Activated T-helper 1 cell treated with anti-CD3 and anti-CD28 coated beads, Interleukin-12 subunit alpha, Interleukin-12 subunit beta, Interleukin-2, Interleukin-4 antibody, amounts not matched to agents 30 ng/mL and 10 ng/mL and 1 ng/mL, durations not matched to agents 14 hours and 24 hours and 36 hours (primary cell): ENCODE measurements around the gene MMP19. TPM values are rescaled to one million over a fixed set of nuclear protein-coding genes. Genes with fewer than 3 reads are reported as not detected.

Source experiments
- DNase-seq: peaks from one replicate; pipeline ENCODE4 v3.0.0; 2021; ENCODE audit warnings: low spot score
- H3K27ac Mint-ChIP-seq: one replicate; pipeline ENCODE4 v1.8.0; 2021; ENCODE audit warnings: mild to moderate bottlenecking, mixed read lengths
- H3K27me3 Mint-ChIP-seq: one replicate; pipeline ENCODE4 v1.8.0; 2022; ENCODE audit warnings: mild to moderate bottlenecking, moderate library complexity, mixed read lengths; ENCODE audit not compliant: insufficient read depth
- H3K36me3 Mint-ChIP-seq: one replicate; pipeline ENCODE4 v1.8.0; 2021; ENCODE audit warnings: low read depth, mixed read lengths
- H3K4me1 Mint-ChIP-seq: one replicate; pipeline ENCODE4 v1.8.0; 2021; ENCODE audit warnings: low read depth, mixed read lengths
- H3K4me3 Mint-ChIP-seq: one replicate; pipeline ENCODE4 v1.8.0; 2021; ENCODE audit warnings: mild to moderate bottlenecking, moderate library complexity, mixed read lengths
- H3K9me3 Mint-ChIP-seq: one replicate; pipeline ENCODE4 v1.8.0; 2021; ENCODE audit warnings: mixed read lengths
- intact Hi-C: fragments of 100-400 bp; cut with micrococcal nuclease; formaldehyde crosslinking; loops from one replicate; pipeline ENCODE4 v1.15.1; 2024
- total RNA-seq: library from RNA; stranded (reverse); gene quantifications from 2 replicates; pipeline ENCODE4 v1.2.3, GENCODE V29; 2022

Gene MMP19
- total RNA-seq, 1 donor from 2014 or later = not detected

GRCh38 chr12:55852740-55853139 lies 10.0 kb upstream of the MMP19 start:
- H3K27me3 Mint-ChIP-seq = peaks cover 24% of the 10 kb centered on the region
- H3K4me3 Mint-ChIP-seq = no peak overlapping the region
- no peaks in the 10 kb centered on the region for H3K9me3 Mint-ChIP-seq
- no peak overlapping the region for H3K27ac Mint-ChIP-seq
- no peaks in the 10 kb centered on the region for H3K36me3 Mint-ChIP-seq
- intact Hi-C loops = no loop called here
- H3K4me1 Mint-ChIP-seq = peaks cover 2% of the 10 kb centered on the region
- no peak for DNase-seq

GRCh38 chr12:55850893-55851292 lies 8.2 kb upstream of the MMP19 start:
- H3K9me3 Mint-ChIP-seq = no peaks in the 10 kb centered on the region
- no peak overlapping the region for H3K4me3 Mint-ChIP-seq
- peaks cover 7% of the 10 kb centered on the region for H3K4me1 Mint-ChIP-seq
- H3K27me3 Mint-ChIP-seq = peaks cover 26% of the 10 kb centered on the region
- DNase-seq = no peak
- intact Hi-C loops = no loop called here
- H3K36me3 Mint-ChIP-seq = no peaks in the 10 kb centered on the region
- H3K27ac Mint-ChIP-seq = no peak overlapping the region

- Mint-ChIP-seq H3K27me3 (peaks cover 26% of the 10 kb centered on the region), H3K4me3 (no peak overlapping the region), H3K27ac (no peak overlapping the region), H3K4me1 (peaks cover 7% of the 10 kb centered on the region), H3K36me3 (no peaks in the 10 kb centered on the region), H3K9me3 (no peaks in the 10 kb centered on the region)
- intact Hi-C loops = no loop called here
- no peak for DNase-seq
Observed at GRCh38 chr12:55850401-55850800, 7.7 kb upstream of the MMP19 start.

GRCh38 chr12:55849616-55850343 lies 7.0 kb upstream of the MMP19 start:
- peaks cover 7% of the 10 kb centered on the region for H3K4me1 Mint-ChIP-seq
- H3K9me3 Mint-ChIP-seq = no peaks in the 10 kb centered on the region
- H3K27ac Mint-ChIP-seq = no peak overlapping the region
- no peak for DNase-seq
- intact Hi-C loops = no loop called here
- H3K4me3 Mint-ChIP-seq = no peak overlapping the region
- peaks cover 26% of the 10 kb centered on the region for H3K27me3 Mint-ChIP-seq
- no peaks in the 10 kb centered on the region for H3K36me3 Mint-ChIP-seq

- Mint-ChIP-seq H3K36me3 (no peaks in the 10 kb centered on the region), H3K27ac (peak overlapping the region; percentile 28), H3K4me3 (no peak overlapping the region), H3K9me3 (no peaks in the 10 kb centered on the region), H3K4me1 (peaks cover 7% of the 10 kb centered on the region), H3K27me3 (peaks cover 25% of the 10 kb centered on the region)
- DNase-seq = no peak
- intact Hi-C loops = no loop called here
Observed at GRCh38 chr12:55847603-55848291, 5.0 kb upstream of the MMP19 start.

GRCh38 chr12:55847033-55847432 lies 4.3 kb upstream of the MMP19 start:
- H3K27me3 Mint-ChIP-seq = peaks cover 19% of the 10 kb centered on the region
- intact Hi-C loops = no loop called here
- no peak overlapping the region for H3K4me3 Mint-ChIP-seq
- no peaks in the 10 kb centered on the region for H3K36me3 Mint-ChIP-seq
- peak overlapping the region; percentile 2 for H3K27ac Mint-ChIP-seq
- DNase-seq = no peak
- H3K4me1 Mint-ChIP-seq = peaks cover 7% of the 10 kb centered on the region
- no peaks in the 10 kb centered on the region for H3K9me3 Mint-ChIP-seq

GRCh38 chr12:55845785-55846496 lies 3.2 kb upstream of the MMP19 start:
- no peaks in the 10 kb centered on the region for H3K36me3 Mint-ChIP-seq
- DNase-seq = no peak
- H3K9me3 Mint-ChIP-seq = no peaks in the 10 kb centered on the region
- H3K27me3 Mint-ChIP-seq = peaks cover 11% of the 10 kb centered on the region
- H3K27ac Mint-ChIP-seq = no peak overlapping the region
- H3K4me1 Mint-ChIP-seq = peaks cover 7% of the 10 kb centered on the region
- H3K4me3 Mint-ChIP-seq = no peak overlapping the region
- intact Hi-C loops = no loop called here

- Mint-ChIP-seq H3K36me3 (no peaks in the 10 kb centered on the region), H3K27me3 (peaks cover 9% of the 10 kb centered on the region), H3K4me1 (peaks cover 7% of the 10 kb centered on the region), H3K4me3 (no peak overlapping the region), H3K27ac (no peak overlapping the region), H3K9me3 (no peaks in the 10 kb centered on the region)
- DNase-seq = no peak
- intact Hi-C loops = no loop called here
Observed at GRCh38 chr12:55845361-55845760, 2.6 kb upstream of the MMP19 start.

- Mint-ChIP-seq H3K9me3 (no peaks in the 10 kb centered on the region), H3K4me3 (no peak overlapping the region), H3K27me3 (peaks cover 9% of the 10 kb centered on the region), H3K4me1 (peaks cover 7% of the 10 kb centered on the region), H3K36me3 (no peaks in the 10 kb centered on the region), H3K27ac (no peak overlapping the region)
- intact Hi-C loops = no loop called here
- DNase-seq = no peak
Observed at GRCh38 chr12:55844961-55845360, 2.2 kb upstream of the MMP19 start.

- no peak for DNase-seq
- Mint-ChIP-seq H3K27ac (no peak overlapping the region), H3K27me3 (peaks cover 4% of the 10 kb centered on the region), H3K9me3 (no peaks in the 10 kb centered on the region), H3K36me3 (no peaks in the 10 kb centered on the region), H3K4me3 (no peak overlapping the region), H3K4me1 (peaks cover 7% of the 10 kb centered on the region)
- intact Hi-C loops = no loop called here
Observed at GRCh38 chr12:55843431-55843830, 695 bp upstream of the MMP19 start.

- no peak overlapping the region for H3K4me3 Mint-ChIP-seq
- intact Hi-C loops = no loop called here
- H3K4me1 Mint-ChIP-seq = no peaks in the 10 kb centered on the region
- H3K27ac Mint-ChIP-seq = no peak overlapping the region
- no peak for DNase-seq
- H3K27me3 Mint-ChIP-seq = peaks cover 2% of the 10 kb centered on the region
- H3K36me3 Mint-ChIP-seq = no peaks in the 10 kb centered on the region
- no peaks in the 10 kb centered on the region for H3K9me3 Mint-ChIP-seq
Observed at GRCh38 chr12:55840581-55841351, 2.0 kb downstream of the MMP19 start.

GRCh38 chr12:55839345-55840140 lies 3.2 kb downstream of the MMP19 start:
- DNase-seq = no peak
- intact Hi-C loops = no loop called here
- Mint-ChIP-seq H3K4me1 (no peaks in the 10 kb centered on the region), H3K4me3 (no peak overlapping the region), H3K27me3 (peaks cover 2% of the 10 kb centered on the region), H3K36me3 (no peaks in the 10 kb centered on the region), H3K27ac (no peak overlapping the region), H3K9me3 (no peaks in the 10 kb centered on the region)
